Small intestine (tissue), 7 donors: ENCODE measurements around the gene RAB3D. TPM values are rescaled to one million over a fixed set of nuclear protein-coding genes. Genes with fewer than 3 reads are reported as not detected.

Source experiments
- DNase-seq, 2 donors: peaks; one replicate each; pipeline versions ENCODE4 v3.0.0 to v3.0.0-alpha.2; 2013
- FAIRE-seq: peaks from 2 replicates; lab custom pipeline; 2012; peaks lifted over from hg19 to GRCh38; lab: Jason Lieb, UNC
- H3K27ac ChIP-seq, 3 donors: one replicate each; pipeline ENCODE4 v1.5.1; 2013; ENCODE audit warnings: low read length in 2 of 3, mild to moderate bottlenecking in 2 of 3, control low read depth in 1 of 3, inconsistent platforms in 1 of 3, low read depth in 1 of 3, moderate library complexity in 1 of 3
- H3K27me3 ChIP-seq, 3 donors: one replicate each; pipeline ENCODE4 v1.6.1; 2013; ENCODE audit warnings: low read length in 3 of 3, inconsistent platforms in 1 of 3; ENCODE audit not compliant: control insufficient read depth in 3 of 3, insufficient read depth in 3 of 3
- H3K36me3 ChIP-seq, 3 donors: one replicate each; pipeline ENCODE4 v1.6.1; 2013; ENCODE audit warnings: low read length in 3 of 3, inconsistent platforms in 1 of 3, low read depth in 1 of 3, mild to moderate bottlenecking in 1 of 3, moderate library complexity in 1 of 3; ENCODE audit not compliant: control insufficient read depth in 3 of 3, insufficient read depth in 2 of 3
- H3K4me1 ChIP-seq, 3 donors: one replicate each; pipeline ENCODE4 v1.6.1; 2013; ENCODE audit warnings: low read length in 2 of 3, inconsistent platforms in 1 of 3, low read depth in 1 of 3, mild to moderate bottlenecking in 1 of 3, moderate library complexity in 1 of 3; ENCODE audit not compliant: control insufficient read depth in 3 of 3, insufficient read depth in 2 of 3
- H3K4me3 ChIP-seq, 3 donors: one replicate each; pipeline ENCODE4 v1.5.1; 2013; ENCODE audit warnings: low read length in 3 of 3, control low read depth in 1 of 3, inconsistent platforms in 1 of 3, low read depth in 1 of 3, mild to moderate bottlenecking in 1 of 3, moderate library complexity in 1 of 3
- H3K9me3 ChIP-seq, 2 donors: one replicate each; pipeline ENCODE4 v1.6.1; 2013; ENCODE audit warnings: low read depth in 1 of 2, low read length in 1 of 2; ENCODE audit not compliant: control insufficient read depth in 2 of 2, insufficient read depth in 1 of 2
- WGBS, 3 donors: extraction: QIAGEN DNeasy Blood & Tissue Kit; methylation state at CpG; one replicate each; pipeline ENCODE4 v1.1.7; 2013; 5-methylcytosine and 5-hydroxymethylcytosine counted together
- polyA plus RNA-seq, 4 donors: library from polyadenylated mRNA; stranded (reverse) in 3 of 4; unstranded in 1 of 4; fragments of 200-250 nt in 3 of 4; fragments of 120-200 nt in 1 of 4; gene quantifications; one replicate each; pipeline versions ENCODE4 v1.2.1 to v1.2.3, GENCODE V29; 2013
- donor health status: healthy with polysubstance abuse.
- donor health status: control.
- donor health status: control.
- donor health status: Bipolar disorder and iron deficiency.
- donor health status: healthy.

Gene RAB3D
- polyA plus RNA-seq, 4 donors = 3.6 to 78.7 (median 9.3) TPM

DNA sequence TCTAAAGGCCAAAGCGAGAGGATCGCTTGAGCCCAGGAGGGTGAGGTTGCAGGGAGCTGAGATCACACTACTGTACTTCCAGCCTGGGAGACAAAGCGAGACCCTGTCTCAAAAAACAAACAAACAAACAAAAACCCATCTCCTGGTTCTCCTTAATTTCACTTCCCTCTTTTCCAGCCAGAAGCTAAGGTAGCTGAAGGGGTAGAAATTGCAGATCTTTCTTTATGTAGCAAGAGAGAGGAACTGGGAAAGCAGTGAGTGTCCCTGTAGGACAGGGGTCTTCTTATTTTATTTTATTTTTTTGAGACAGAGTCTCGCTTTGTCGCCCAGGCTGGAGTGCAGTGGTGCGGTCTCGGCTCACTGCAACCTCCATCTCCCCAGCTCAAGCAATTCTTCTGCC lies 48.0 kb downstream of the RAB3D start:
- 92 to 95% (median 94%) methylated on average over 7 of the region's 7 CpGs for WGBS, 3 donors
- no peak overlapping the region for H3K4me3 ChIP-seq
- no peak overlapping the region for H3K27ac ChIP-seq
- peaks cover 0 to 5% (median 0%) of the 10 kb centered on the region in 3 donors for H3K4me1 ChIP-seq
- H3K27me3 ChIP-seq = no peaks in the 10 kb centered on the region
- FAIRE-seq (no peak), DNase-seq (no peak)
- no peaks in the 10 kb centered on the region for H3K9me3 ChIP-seq
- no peaks in the 10 kb centered on the region for H3K36me3 ChIP-seq

DNA sequence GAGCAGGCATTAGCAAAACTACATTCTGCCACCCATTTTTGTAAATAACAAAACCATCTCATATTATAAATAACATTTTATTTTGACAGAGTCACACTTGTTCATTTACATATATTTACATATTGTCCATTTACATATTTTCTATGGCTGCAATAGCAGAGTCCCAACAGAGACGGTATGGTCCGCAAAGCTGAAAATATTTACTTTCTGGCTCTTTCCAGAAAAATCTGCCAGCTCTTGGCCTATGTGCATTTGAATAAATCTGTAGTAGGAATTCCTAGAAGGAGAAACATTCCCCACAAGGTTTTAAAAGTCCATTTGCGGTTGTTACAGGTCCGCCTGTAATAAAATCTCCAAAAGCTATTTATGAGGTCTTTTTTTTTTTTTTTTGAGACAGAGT lies 49.2 kb downstream of the RAB3D start:
- Histone ChIP-seq H3K4me3 (no peak overlapping the region), H3K4me1 (peaks cover 0 to 5% (median 0%) of the 10 kb centered on the region in 3 donors), H3K27me3 (no peaks in the 10 kb centered on the region), H3K36me3 (no peaks in the 10 kb centered on the region), H3K27ac (no peak overlapping the region), H3K9me3 (no peaks in the 10 kb centered on the region)
- no peak for FAIRE-seq
- 68 to 77% (median 73%) methylated on average over 4 of the region's 4 CpGs for WGBS, 3 donors
- no peak for DNase-seq

DNA sequence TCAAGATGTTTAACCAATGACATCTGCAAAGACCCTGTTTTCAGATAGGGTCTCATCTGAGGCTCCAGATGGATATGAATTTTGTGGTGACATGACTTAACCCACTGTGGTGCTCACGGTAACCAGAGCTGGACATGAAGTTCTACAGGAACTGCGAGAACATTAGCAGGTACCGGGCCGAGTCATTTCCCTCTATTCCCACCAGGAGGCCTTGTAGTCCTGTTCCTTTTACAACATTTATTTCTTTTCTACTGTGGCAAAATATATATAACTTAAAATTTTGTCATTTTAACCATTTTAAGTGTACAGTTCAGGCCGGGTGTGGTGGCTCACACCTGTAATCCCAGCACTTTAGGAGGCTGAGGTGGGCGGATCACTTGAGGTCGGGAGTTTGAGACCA lies 51.1 kb downstream of the RAB3D start:
- Histone ChIP-seq H3K36me3 (no peaks in the 10 kb centered on the region), H3K9me3 (no peaks in the 10 kb centered on the region), H3K27me3 (no peaks in the 10 kb centered on the region), H3K4me1 (no peaks in the 10 kb centered on the region), H3K4me3 (no peak overlapping the region), H3K27ac (no peak overlapping the region)
- WGBS, 3 donors = 65 to 77% (median 70%) methylated on average over 7 of the region's 7 CpGs
- DNase-seq = no peak
- FAIRE-seq = no peak

DNA sequence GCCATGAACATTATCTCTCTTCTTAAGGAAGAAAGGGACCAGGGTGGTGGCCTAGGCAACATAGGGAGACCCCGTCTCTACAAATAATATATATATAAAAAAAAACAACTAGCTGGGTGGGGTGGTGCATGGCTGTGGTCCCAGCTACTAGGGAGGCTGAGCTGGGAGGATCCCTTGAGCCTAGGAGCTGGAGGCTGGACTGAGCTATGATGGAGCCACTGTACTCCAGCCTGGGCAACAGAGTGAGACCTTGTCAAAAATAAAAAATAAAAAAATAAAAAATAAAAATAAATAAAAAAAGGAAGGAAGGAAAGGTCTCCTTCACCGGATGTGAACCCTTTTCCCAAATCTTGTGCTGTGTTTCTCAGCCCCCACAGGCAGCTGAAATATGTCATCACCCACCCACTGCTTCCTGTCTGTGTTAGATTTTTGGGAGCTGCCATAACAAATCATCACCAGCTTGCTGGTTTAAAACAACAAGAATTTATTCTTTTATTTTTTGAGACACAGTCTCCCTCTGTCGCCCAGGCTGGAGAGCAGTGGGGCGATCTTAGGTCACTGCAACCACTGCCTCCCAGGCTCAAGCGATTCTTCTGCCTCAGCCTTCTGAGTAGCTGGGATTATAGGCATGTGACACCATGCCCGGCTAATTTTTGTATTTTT lies 53.0 kb downstream of the RAB3D start:
- H3K36me3 ChIP-seq = no peaks in the 10 kb centered on the region
- H3K4me3 ChIP-seq = no peak overlapping the region
- FAIRE-seq = no peak
- WGBS, 3 donors = 49 to 72% (median 67%) methylated on average over 6 of the region's 6 CpGs
- no peaks in the 10 kb centered on the region for H3K9me3 ChIP-seq
- no peak for DNase-seq
- no peaks in the 10 kb centered on the region for H3K27me3 ChIP-seq
- H3K27ac ChIP-seq = no peak overlapping the region
- no peaks in the 10 kb centered on the region for H3K4me1 ChIP-seq

DNA sequence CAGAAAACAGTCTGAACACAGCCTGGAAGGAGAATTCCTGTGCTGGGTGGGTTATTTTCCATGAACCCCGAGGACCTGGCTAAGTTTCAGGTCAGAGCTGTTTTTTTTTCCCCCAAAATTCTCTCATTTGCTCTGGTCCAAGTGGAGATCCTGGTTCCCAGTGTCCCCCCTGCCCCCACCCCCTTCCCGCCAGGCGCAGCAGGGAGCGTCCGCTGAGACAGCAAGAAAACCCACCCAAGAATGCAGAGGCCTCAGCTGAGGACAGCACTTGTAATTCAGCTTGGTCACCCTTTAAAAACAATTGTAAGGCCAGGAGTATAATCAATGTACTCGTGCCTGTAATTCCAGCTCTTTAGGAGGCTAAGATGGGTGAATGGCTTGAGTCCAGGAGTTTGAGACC lies 54.9 kb downstream of the RAB3D start:
- Histone ChIP-seq H3K9me3 (no peaks in the 10 kb centered on the region), H3K4me1 (no peaks in the 10 kb centered on the region), H3K4me3 (no peak overlapping the region), H3K27me3 (no peaks in the 10 kb centered on the region), H3K27ac (no peak overlapping the region), H3K36me3 (no peaks in the 10 kb centered on the region)
- FAIRE-seq (no peak), DNase-seq (no peak)
- 64 to 83% (median 78%) methylated on average over 6 of the region's 6 CpGs for WGBS, 3 donors

DNA sequence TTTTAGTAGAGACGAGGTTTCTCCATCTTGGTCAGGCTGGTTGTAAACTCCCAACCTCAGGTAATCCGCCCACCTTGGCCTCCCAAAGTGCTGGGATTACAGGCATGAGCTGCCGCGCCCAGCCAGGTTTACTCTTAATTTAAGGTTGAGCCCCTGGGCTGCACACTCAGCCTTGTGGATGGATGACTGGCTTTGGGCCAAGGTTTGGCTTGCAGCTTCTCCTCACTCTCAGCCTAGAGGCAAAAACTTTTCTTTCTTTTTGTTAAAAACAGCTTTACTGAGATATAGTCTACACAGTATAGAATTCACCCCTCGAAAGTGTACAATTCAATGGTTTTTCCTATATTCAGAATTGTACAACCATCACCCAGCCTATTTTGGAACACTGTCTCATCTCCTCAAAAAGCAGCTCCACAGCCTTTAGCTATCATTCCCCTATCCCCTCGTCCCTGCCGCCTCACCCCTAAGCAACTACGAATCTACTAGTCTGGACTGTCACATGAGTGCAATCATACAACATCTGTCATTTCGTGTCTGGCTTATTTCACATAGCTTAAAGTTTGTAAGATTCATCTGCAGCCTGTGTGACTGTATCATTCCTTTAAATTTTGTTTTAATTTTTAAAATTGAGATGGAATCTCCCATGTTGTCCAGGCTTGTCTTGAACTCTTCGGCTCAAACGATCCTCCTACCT lies 58.0 kb downstream of the RAB3D start:
- 70 to 88% (median 84%) methylated on average over 11 of the region's 11 CpGs for whole genome bisulfite sequencing, 3 donors
- no peak for DNase-seq
- FAIRE-seq = no peak
- H3K27ac ChIP-seq = peak overlapping the region in 1 of 3 donors; percentile 12
- H3K4me3 ChIP-seq = no peak overlapping the region
- H3K27me3 ChIP-seq = no peaks in the 10 kb centered on the region
- no peaks in the 10 kb centered on the region for H3K36me3 ChIP-seq
- H3K9me3 ChIP-seq = no peaks in the 10 kb centered on the region
- no peaks in the 10 kb centered on the region for H3K4me1 ChIP-seq

DNA sequence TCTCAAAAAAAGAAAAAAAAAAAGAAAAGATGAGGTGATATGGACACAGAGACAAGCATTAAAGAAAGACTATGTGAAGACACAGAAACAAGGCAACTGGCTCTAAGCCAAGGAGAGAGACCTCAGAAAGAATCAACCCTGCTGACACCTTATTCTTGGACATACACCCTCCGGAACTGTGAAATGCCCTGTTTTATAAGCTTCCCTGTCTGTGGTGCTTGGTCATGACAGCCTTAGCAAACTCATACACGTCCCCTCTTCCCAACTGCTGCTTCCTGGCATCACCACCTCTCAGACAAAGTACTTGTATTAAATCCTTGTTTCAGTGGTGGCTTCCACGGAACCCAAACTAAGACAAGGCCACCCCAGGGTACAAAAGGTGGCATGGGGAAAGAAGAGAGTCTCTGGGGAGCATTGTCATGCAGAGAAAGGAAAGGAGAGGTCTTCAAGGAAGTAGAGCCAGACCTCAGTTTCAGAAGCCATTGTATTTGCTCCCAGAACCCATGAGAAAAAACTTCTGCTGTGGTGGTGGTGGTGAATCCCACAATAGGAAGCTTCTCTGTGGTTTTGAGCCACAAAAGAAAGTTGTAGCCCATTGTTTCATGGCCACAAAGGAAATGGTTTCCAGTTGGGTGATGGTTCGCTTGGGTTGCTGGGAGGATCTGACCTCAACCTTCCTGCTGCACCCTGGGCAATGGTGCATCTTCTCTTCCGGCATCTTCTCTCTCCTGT lies 59.8 kb downstream of the RAB3D start:
- H3K36me3 ChIP-seq = no peaks in the 10 kb centered on the region
- H3K4me3 ChIP-seq = no peak overlapping the region
- no peaks in the 10 kb centered on the region for H3K9me3 ChIP-seq
- FAIRE-seq = no peak
- no peaks in the 10 kb centered on the region for H3K27me3 ChIP-seq
- no peak overlapping the region for H3K27ac ChIP-seq
- WGBS, 3 donors = 69 to 84% (median 71%) methylated on average over 5 of the region's 5 CpGs
- no peaks in the 10 kb centered on the region for H3K4me1 ChIP-seq
- no peak for DNase-seq

DNA sequence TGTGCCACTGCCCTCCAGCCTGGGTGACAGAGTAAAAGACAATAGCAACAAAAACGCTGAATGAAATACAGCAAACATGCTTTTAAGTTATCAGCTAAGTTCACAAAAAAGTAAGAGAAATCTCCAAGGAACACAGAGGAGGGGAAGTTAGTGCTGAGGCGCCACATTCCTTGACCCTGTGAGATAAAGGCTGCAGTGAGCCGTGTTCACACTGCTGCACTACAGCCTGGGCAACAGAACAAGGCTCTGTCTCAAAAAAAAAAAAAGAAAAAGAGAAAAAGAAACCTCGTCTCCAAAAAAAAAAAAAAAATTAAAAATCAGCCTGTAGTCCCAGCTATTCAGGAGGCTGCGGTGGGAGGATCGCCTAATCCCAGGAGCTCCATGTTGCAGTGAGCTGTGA lies 60.8 kb downstream of the RAB3D start:
- FAIRE-seq = no peak
- H3K36me3 ChIP-seq = no peaks in the 10 kb centered on the region
- 39 to 57% (median 51%) methylated on average over 5 to 6 of the region's 6 CpGs for WGBS, 3 donors

More for the DNA sequence above, 60.8 kb downstream of the RAB3D start:
- Histone ChIP-seq H3K9me3 (no peaks in the 10 kb centered on the region), H3K4me3 (no peak overlapping the region), H3K27ac (no peak overlapping the region), H3K4me1 (no peaks in the 10 kb centered on the region), H3K27me3 (no peaks in the 10 kb centered on the region)
- no peak for DNase-seq
